Testis (tissue), 3 donors: ENCODE measurements around the gene MDH2. TPM values are rescaled to one million over a fixed set of nuclear protein-coding genes. Genes with fewer than 3 reads are reported as not detected.
"Not testable (repeated sequence)": the region's sequence is repeated elsewhere in the genome, so short reads cannot be mapped to it uniquely, and the experiment has no call there.

Source experiments
- DNase-seq: peaks from one replicate; pipeline ENCODE4 v3.0.0-alpha.2; 2019
- H3K27ac ChIP-seq, 2 donors: fragments of 200-600 bp; sonication (generic); one replicate each; pipeline ENCODE4 v1.5.1; 2019
- H3K27me3 ChIP-seq: fragments of 200-600 bp; sonication (generic); one replicate; pipeline ENCODE4 v1.5.1; 2019
- H3K36me3 ChIP-seq: fragments of 200-600 bp; sonication (generic); one replicate; pipeline ENCODE4 v1.5.1; 2017; ENCODE audit warnings: low read depth; ENCODE audit errors: missing control alignments
- H3K4me1 ChIP-seq: fragments of 200-600 bp; sonication (generic); one replicate; pipeline ENCODE4 v1.5.1; 2019
- H3K4me3 ChIP-seq, 2 donors: fragments of 200-600 bp; sonication (generic); one replicate each; pipeline ENCODE4 v1.5.1; 2017 to 2019
- H3K9me3 ChIP-seq: fragments of 200-600 bp; sonication (generic); one replicate; pipeline ENCODE4 v1.5.1; 2017
- POLR2A ChIP-seq: fragments of 450-650 bp; IDR thresholded peaks from one replicate; pipeline ENCODE4 v1.6.1; 2017; ENCODE audit warnings: antibody characterized with exemption, mild to moderate bottlenecking, moderate library complexity
- WGBS, 2 donors: methylation state at CpG; one replicate each; pipeline ENCODE4 v1.1.5; 2018; 5-methylcytosine and 5-hydroxymethylcytosine counted together
- intact Hi-C: fragments of 100-400 bp; cut with DNase I; formaldehyde crosslinking; loops from one replicate; pipeline ENCODE4 v1.15.1; 2023; ENCODE audit warnings: low total_unique reads
- polyA plus RNA-seq: library from polyadenylated mRNA; stranded (reverse); fragments of 350-450 nt; fragmentation: Illumina TruSeq; extraction: RNeasy Lipid Tissue Mini Kit (QIAGEN cat#74804); gene quantifications from one replicate; pipeline ENCODE4 v1.2.3, GENCODE V29; 2014; ENCODE audit warnings: low read depth, low replicate concordance; ENCODE audit not compliant: insufficient read depth
- total RNA-seq, 2 donors: library from RNA; depleted of rRNA; stranded (reverse); fragments of >200 nt; gene quantifications; one replicate each; pipeline ENCODE4 v1.2.3, GENCODE V29; 2016
- TF ChIP-seq, protein P1 (sequence below), 3 experiments: fragments of 450-650 bp in 2 of 3; fragments of 200-600 bp in 1 of 3; sonication (generic) in 1 of 3; IDR thresholded peaks; one replicate each; pipeline ENCODE4 v1.5.1; 2016 to 2019; ENCODE audit warnings: antibody characterized with exemption in 3 of 3, mild to moderate bottlenecking in 2 of 3, moderate library complexity in 1 of 3

The MDH2 gene
- total and polyA plus RNA-seq, 3 donors from 2014 or later = 93.3 to 154 (median 102) TPM

DNA sequence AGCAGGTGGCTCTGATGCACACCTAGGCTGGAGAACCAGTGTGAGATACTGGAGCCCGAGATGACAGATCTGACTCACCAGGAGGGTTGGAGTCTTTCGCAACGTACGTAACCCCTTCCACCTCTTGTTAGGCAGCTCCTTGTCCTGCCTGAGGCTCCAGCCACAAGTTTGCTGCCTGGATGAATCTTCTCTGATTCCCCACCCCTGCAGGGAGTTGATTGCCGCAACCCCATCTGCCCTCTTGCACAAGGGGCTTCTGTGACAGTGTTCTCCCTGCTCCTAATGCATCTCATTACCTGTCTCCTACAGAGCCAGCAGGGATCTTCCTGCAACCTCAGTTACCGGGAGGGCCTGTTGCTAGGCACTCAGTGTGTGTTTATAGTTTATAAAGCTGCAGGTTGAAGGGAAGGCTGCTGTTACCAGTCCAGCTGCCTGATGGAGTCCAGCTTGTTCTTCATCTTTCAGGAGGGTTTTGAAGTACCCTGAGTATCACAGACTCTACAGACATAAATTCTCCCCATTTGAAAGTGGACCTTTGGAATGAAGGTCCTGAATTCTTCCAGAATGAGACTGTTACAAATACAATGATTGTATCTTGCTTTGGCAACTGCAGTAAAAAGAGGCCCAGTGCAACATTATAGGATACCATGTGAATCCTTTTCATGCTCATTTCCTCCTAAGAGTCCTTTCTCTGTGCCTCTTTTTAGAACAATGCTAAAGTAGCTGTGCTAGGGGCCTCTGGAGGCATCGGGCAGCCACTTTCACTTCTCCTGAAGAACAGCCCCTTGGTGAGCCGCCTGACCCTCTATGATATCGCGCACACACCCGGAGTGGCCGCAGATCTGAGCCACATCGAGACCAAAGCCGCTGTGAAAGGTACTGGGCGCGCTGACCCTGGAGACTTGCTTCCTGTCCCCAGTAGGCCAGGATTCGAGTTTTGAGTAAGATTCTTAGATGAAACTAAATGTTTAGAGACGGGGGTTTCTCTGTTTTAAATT, 6.5 kb downstream of the MDH2 start:
- H3K9me3 ChIP-seq = no peaks in the 10 kb centered on the region
- TF ChIP-seq, protein P1, sequence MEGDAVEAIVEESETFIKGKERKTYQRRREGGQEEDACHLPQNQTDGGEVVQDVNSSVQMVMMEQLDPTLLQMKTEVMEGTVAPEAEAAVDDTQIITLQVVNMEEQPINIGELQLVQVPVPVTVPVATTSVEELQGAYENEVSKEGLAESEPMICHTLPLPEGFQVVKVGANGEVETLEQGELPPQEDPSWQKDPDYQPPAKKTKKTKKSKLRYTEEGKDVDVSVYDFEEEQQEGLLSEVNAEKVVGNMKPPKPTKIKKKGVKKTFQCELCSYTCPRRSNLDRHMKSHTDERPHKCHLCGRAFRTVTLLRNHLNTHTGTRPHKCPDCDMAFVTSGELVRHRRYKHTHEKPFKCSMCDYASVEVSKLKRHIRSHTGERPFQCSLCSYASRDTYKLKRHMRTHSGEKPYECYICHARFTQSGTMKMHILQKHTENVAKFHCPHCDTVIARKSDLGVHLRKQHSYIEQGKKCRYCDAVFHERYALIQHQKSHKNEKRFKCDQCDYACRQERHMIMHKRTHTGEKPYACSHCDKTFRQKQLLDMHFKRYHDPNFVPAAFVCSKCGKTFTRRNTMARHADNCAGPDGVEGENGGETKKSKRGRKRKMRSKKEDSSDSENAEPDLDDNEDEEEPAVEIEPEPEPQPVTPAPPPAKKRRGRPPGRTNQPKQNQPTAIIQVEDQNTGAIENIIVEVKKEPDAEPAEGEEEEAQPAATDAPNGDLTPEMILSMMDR (IDR thresholded peaks at IDR 0.05) = no peak
- TF ChIP-seq POLR2A = no peak
- WGBS, 2 donors = 85 to 89% methylated on average over 17 to 18 of the region's 18 CpGs
- H3K27me3 ChIP-seq = no peaks in the 10 kb centered on the region
- no peaks in the 10 kb centered on the region for H3K36me3 ChIP-seq
- H3K4me3 ChIP-seq = no peak overlapping the region
- no peak for DNase-seq
- H3K4me1 ChIP-seq = peaks cover 6% of the 10 kb centered on the region
- H3K27ac ChIP-seq = no peak overlapping the region
- intact Hi-C loops = no loop called here

DNA sequence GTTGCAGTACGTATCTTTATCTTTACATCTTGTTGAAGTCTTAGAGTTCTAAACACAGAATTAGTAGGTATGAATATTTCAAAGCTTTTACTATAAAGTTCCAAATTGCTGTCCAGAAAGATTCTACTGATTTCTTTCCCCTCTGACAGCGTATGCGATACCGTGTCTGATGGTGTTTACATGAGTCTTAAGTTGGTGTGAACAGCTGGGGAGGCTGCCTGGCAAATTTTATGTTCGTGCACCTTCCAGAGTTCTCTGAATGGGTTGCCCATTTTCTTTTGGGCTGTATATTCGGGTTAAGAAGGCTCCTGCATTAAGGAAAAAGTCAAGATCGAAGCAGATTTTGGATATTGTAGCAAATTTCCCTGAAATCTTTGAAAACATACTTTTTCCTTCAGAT, 8.3 kb downstream of the MDH2 start:
- Histone ChIP-seq H3K27ac (no peak overlapping the region), H3K27me3 (no peaks in the 10 kb centered on the region), H3K4me3 (no peak overlapping the region), H3K36me3 (no peaks in the 10 kb centered on the region), H3K9me3 (no peaks in the 10 kb centered on the region), H3K4me1 (peaks cover 5% of the 10 kb centered on the region)
- intact Hi-C loops = no loop called here
- no peak for DNase-seq
- 82% methylated on average over 7 of the region's 7 CpGs for WGBS, 2 donors
- TF ChIP-seq POLR2A = no peak
- TF ChIP-seq, protein P1 (IDR thresholded peaks at IDR 0.05) = no peak

DNA sequence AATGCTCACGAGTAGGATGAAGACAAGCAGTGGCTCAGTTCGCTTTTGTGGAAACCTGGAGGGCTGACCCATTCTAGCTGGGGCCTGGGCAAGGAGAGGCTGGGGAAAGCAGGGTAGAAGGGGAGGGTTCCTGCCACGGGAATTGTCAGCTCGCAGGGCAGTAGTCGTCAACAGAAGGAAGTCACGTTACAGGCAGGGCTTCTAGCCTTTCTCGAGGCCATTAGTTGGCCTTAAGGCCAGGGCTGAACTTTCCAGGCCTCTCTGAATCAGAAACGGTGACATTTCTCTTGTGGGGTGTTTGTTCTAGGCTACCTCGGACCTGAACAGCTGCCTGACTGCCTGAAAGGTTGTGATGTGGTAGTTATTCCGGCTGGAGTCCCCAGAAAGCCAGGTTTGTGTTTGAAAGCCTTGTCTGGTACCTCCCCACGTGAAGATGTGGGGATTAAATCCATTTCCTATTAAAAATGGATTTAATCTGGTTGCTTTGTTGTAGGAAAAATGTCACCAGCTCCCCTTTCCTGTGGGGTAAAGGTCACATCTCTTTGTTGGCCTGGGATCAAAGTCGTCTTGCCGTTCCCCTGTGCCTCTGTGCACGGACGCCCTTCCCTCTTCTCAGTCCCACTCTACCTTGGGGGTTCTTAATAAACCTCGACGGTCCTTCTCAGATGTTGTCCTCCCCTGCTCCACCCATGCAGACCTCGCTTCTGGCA, 9.4 kb downstream of the MDH2 start:
- H3K4me3 ChIP-seq = no peak overlapping the region
- H3K27ac ChIP-seq = no peak overlapping the region
- DNase-seq = no peak
- WGBS, 2 donors = 81 to 84% methylated on average over 14 to 18 of the region's 18 CpGs
- no peaks in the 10 kb centered on the region for H3K36me3 ChIP-seq
- TF ChIP-seq, protein P1 (IDR thresholded peaks at IDR 0.05) = no peak
- TF ChIP-seq POLR2A = no peak
- H3K4me1 ChIP-seq = peaks cover 5% of the 10 kb centered on the region
- intact Hi-C loops = no loop called here
- no peaks in the 10 kb centered on the region for H3K9me3 ChIP-seq
- H3K27me3 ChIP-seq = no peaks in the 10 kb centered on the region

DNA sequence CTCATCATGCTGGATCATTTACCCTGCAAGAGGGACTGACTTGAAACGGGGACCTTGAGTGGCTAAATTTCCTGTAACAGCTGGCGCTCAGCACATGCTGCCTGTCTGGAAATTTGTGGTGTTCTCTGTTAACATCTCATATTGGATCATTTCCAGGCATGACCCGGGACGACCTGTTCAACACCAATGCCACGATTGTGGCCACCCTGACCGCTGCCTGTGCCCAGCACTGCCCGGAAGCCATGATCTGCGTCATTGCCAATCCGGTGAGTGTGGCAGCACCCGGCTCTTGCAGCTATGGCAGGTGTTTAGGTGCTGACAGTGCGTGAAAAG, 9.9 kb downstream of the MDH2 start:
- DNase-seq = no peak
- H3K27ac ChIP-seq = no peak overlapping the region
- intact Hi-C loops = no loop called here
- TF ChIP-seq, protein P1 (IDR thresholded peaks at IDR 0.05) = no peak
- no peak for TF ChIP-seq POLR2A
- peaks cover 5% of the 10 kb centered on the region for H3K4me1 ChIP-seq
- 82 to 94% methylated on average over 11 of the region's 11 CpGs for WGBS, 2 donors
- H3K36me3 ChIP-seq = no peaks in the 10 kb centered on the region
- H3K4me3 ChIP-seq = no peak overlapping the region
- no peaks in the 10 kb centered on the region for H3K27me3 ChIP-seq
- no peaks in the 10 kb centered on the region for H3K9me3 ChIP-seq

DNA sequence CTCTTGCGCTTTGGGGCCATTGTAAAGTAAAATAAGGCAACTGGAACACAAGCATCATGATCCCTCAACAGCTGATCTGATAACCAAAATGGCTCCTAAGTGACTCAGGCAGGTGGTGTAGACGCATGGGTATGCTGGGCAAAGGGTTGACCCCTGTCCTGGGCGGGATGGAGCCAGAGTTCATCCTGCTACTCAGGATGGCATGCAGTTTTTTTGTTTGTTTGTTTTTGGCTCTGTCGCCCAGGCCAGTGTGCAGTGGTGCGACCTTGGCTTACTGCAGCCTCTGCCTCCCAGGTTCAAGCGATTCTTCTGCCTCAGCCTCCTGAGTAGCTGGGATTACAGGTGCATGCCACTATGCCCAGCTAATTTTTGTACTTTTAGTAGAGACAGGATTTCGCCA, 10.8 kb downstream of the MDH2 start:
- 90 to 94% methylated on average over 7 of the region's 7 CpGs for WGBS, 2 donors

More for the DNA sequence above, 10.8 kb downstream of the MDH2 start:
- H3K4me3 ChIP-seq, H3K4me1 ChIP-seq, H3K9me3 ChIP-seq, intact Hi-C loops, H3K27ac ChIP-seq, H3K27me3 ChIP-seq, H3K36me3 ChIP-seq, DNase-seq: not testable (repeated sequence)
